HL-60 (cell line): ENCODE data around the gene UST.
"Not testable (repeated sequence)": the region's sequence is repeated elsewhere in the genome, so short reads cannot be mapped to it uniquely, and the experiment has no call there.

ENCODE experiments used
- DNase-seq, 2 experiments: peaks; one replicate each; pipeline ENCODE4 v3.0.0-alpha.2; 2010 to 2020; ENCODE audit warnings: low read depth in 1 of 2, low spot score in 1 of 2
- H3K27ac ChIP-seq: fragments of 250-450 bp; sonication (Bioruptor Pico); replicated peaks from 2 replicates; pipeline ENCODE4 v1.5.1; 2020; ENCODE audit warnings: mild to moderate bottlenecking, moderate library complexity
- H3K27me3 ChIP-seq: fragments of 250-450 bp; sonication (Bioruptor Pico); 2 replicates; pipeline ENCODE4 v1.5.1; 2021; ENCODE audit warnings: mild to moderate bottlenecking, moderate library complexity; ENCODE audit not compliant: insufficient read depth, poor library complexity, severe bottlenecking
- H3K4me3 ChIP-seq: replicated peaks from 2 replicates; pipeline ENCODE4 v1.5.1; 2011; ENCODE audit warnings: mild to moderate bottlenecking, control low read depth, low read length; ENCODE audit not compliant: insufficient read depth
- CTCF ChIP-seq: IDR thresholded peaks from one replicate; pipeline ENCODE4 v1.5.1; 2011; ENCODE audit warnings: low read length, control low read depth, inconsistent platforms; ENCODE audit not compliant: insufficient read depth
- GABPA ChIP-seq: IDR thresholded peaks from 2 replicates; pipeline ENCODE4 v1.6.1; 2012; ENCODE audit warnings: low read depth
- POLR2AphosphoS5 ChIP-seq: IDR thresholded peaks from 2 replicates; pipeline ENCODE4 v1.6.1; 2012; ENCODE audit warnings: low read depth
- REST ChIP-seq: IDR thresholded peaks from 2 replicates; pipeline ENCODE4 v1.6.1; 2012; ENCODE audit warnings: low read depth; ENCODE audit not compliant: insufficient replicate concordance
- SPI1 ChIP-seq: IDR thresholded peaks from 2 replicates; pipeline ENCODE4 v1.6.1; 2012; ENCODE audit warnings: low read depth, mild to moderate bottlenecking, borderline replicate concordance

Gene UST

GRCh38 chr6:148873868-148874267 is 127.0 kb downstream of the UST start:
- peaks cover 3% of the 10 kb centered on the region for H3K27me3 ChIP-seq
- H3K27ac ChIP-seq = no peak overlapping the region
- no peak for TF ChIP-seq SPI1
- no peak for TF ChIP-seq REST
- TF ChIP-seq GABPA = no peak
- TF ChIP-seq CTCF = no peak
- TF ChIP-seq POLR2AphosphoS5 = no peak
- DNase-seq = no peak
- no peak overlapping the region for H3K4me3 ChIP-seq

- Histone ChIP-seq H3K4me3 (no peak overlapping the region), H3K27me3 (peaks cover 3% of the 10 kb centered on the region), H3K27ac (no peak overlapping the region)
- TF ChIP-seq GABPA (no peak), POLR2AphosphoS5 (no peak), REST (no peak), SPI1 (no peak), CTCF (no peak)
- DNase-seq = no peak
Measured at GRCh38 chr6:148874698-148875293, 128.0 kb downstream of the UST start.

GRCh38 chr6:148878683-148879082 is 131.9 kb downstream of the UST start:
- TF ChIP-seq CTCF = no peak
- TF ChIP-seq GABPA = no peak
- no peak for TF ChIP-seq REST
- TF ChIP-seq POLR2AphosphoS5 = no peak
- TF ChIP-seq SPI1 = no peak
- no peak overlapping the region for H3K27ac ChIP-seq
- H3K27me3 ChIP-seq = peaks cover 2% of the 10 kb centered on the region
- DNase-seq = no peak
- no peak overlapping the region for H3K4me3 ChIP-seq

GRCh38 chr6:148880742-148881141 is 133.9 kb downstream of the UST start:
- not testable (repeated sequence) for H3K27ac ChIP-seq, DNase-seq, H3K4me3 ChIP-seq, H3K27me3 ChIP-seq
